NCI-H1105 treated with DMSO at 0.1 percent for 48 hours (cell line): Measurements from ENCODE around the gene SLC18A2.

Experiments
- DNase-seq: peaks from one replicate; lab custom pipeline; 2025; lab: John Stamatoyannopoulos, UW

The SLC18A2 gene

GRCh38 chr10:117316701-117317100, 75.8 kb downstream of the SLC18A2 start:
- DNase-seq, result no peak

GRCh38 chr10:117318909-117319308, 78.0 kb downstream of the SLC18A2 start:
- no peak for DNase-seq

- peak; percentile 26 for DNase-seq
These were observed 79.2 kb downstream of the SLC18A2 start for GRCh38 chr10:117320050-117320665.

GRCh38 chr10:117322260-117322659, 81.3 kb downstream of the SLC18A2 start:
- no peak for DNase-seq

- DNase-seq, result no peak
These were observed 83.5 kb downstream of the SLC18A2 start for GRCh38 chr10:117324367-117324766.

GRCh38 chr10:117327262-117327661, 86.3 kb downstream of the SLC18A2 start:
- DNase-seq, result no peak
